Mesenchymal stem cell (in vitro differentiated cells and primary cell): Measurements from ENCODE around the gene NTRK3.

Source experiments
- DNase-seq: peaks from one replicate; pipeline ENCODE4 v3.0.0-alpha.2; 2013
- H2AFZ ChIP-seq: one replicate; pipeline ENCODE4 v1.6.1; 2013; ENCODE audit warnings: low read depth, mild to moderate bottlenecking, control low read depth, inconsistent platforms, low read length, moderate library complexity
- H2AK5ac ChIP-seq: 2 replicates; pipeline ENCODE4 v1.6.1; 2013; ENCODE audit warnings: low read length, moderate library complexity, mild to moderate bottlenecking, inconsistent platforms; ENCODE audit not compliant: severe bottlenecking
- H2BK120ac ChIP-seq: one replicate; pipeline ENCODE4 v1.6.1; 2013; ENCODE audit warnings: low read depth, mild to moderate bottlenecking, inconsistent platforms, low read length, moderate library complexity
- H2BK12ac ChIP-seq, 2 experiments: one replicate each; pipeline ENCODE4 v1.6.1; 2013; ENCODE audit warnings: inconsistent platforms in 2 of 2, low read length in 2 of 2, mild to moderate bottlenecking in 2 of 2, moderate library complexity in 2 of 2, control low read depth in 1 of 2
- H2BK15ac ChIP-seq: one replicate; pipeline ENCODE4 v1.6.1; 2013; ENCODE audit warnings: mild to moderate bottlenecking, low read depth, inconsistent platforms; ENCODE audit not compliant: poor library complexity, severe bottlenecking
- H2BK5ac ChIP-seq: 2 replicates; pipeline ENCODE4 v1.6.1; 2013; ENCODE audit warnings: low read depth, mild to moderate bottlenecking, low read length, control low read depth, inconsistent platforms; ENCODE audit not compliant: poor library complexity, severe bottlenecking
- H3K14ac ChIP-seq, 2 experiments: one replicate each; pipeline ENCODE4 v1.6.1; 2013; ENCODE audit warnings: inconsistent platforms in 2 of 2, low read length in 2 of 2, control low read depth in 1 of 2, mild to moderate bottlenecking in 1 of 2, moderate library complexity in 1 of 2
- H3K18ac ChIP-seq, 2 experiments: one replicate each; pipeline ENCODE4 v1.6.1; 2013; ENCODE audit warnings: inconsistent platforms in 2 of 2, low read length in 2 of 2, control low read depth in 1 of 2, low read depth in 1 of 2, mild to moderate bottlenecking in 1 of 2
- H3K23ac ChIP-seq, 2 experiments: one replicate each; pipeline ENCODE4 v1.6.1; 2013; ENCODE audit warnings: inconsistent platforms in 2 of 2, low read length in 2 of 2, mild to moderate bottlenecking in 2 of 2, moderate library complexity in 2 of 2, control low read depth in 1 of 2
- H3K27ac ChIP-seq: 2 replicates; pipeline ENCODE4 v1.5.1; 2013; ENCODE audit warnings: mild to moderate bottlenecking, moderate library complexity, low read length, control low read depth, inconsistent platforms; ENCODE audit not compliant: poor library complexity, severe bottlenecking
- H3K27me3 ChIP-seq, 2 experiments: 2 replicates each; pipeline versions ENCODE4 v1.6.1 to v1.7.0; 2013; ENCODE audit warnings: low read length in 2 of 2, mild to moderate bottlenecking in 2 of 2, moderate library complexity in 2 of 2, control low read depth in 1 of 2, inconsistent platforms in 1 of 2; ENCODE audit not compliant: control insufficient read depth in 1 of 2, insufficient read depth in 1 of 2
- H3K36me3 ChIP-seq, 2 experiments: 2 replicates each; pipeline versions ENCODE4 v1.6.1 to v1.7.0; 2013; ENCODE audit warnings: low read length in 2 of 2, control low read depth in 1 of 2, inconsistent platforms in 1 of 2, low read depth in 1 of 2, mild to moderate bottlenecking in 1 of 2; ENCODE audit not compliant: insufficient read depth in 2 of 2, control insufficient read depth in 1 of 2
- H3K4ac ChIP-seq, 2 experiments: one replicate each; pipeline ENCODE4 v1.6.1; 2013; ENCODE audit warnings: inconsistent platforms in 2 of 2, low read length in 2 of 2, mild to moderate bottlenecking in 2 of 2, moderate library complexity in 2 of 2, control low read depth in 1 of 2, low read depth in 1 of 2
- H3K4me1 ChIP-seq: 2 replicates; pipeline ENCODE4 v1.6.1; 2013; ENCODE audit warnings: low read depth, low read length, control low read depth; ENCODE audit not compliant: control insufficient read depth, insufficient read depth
- H3K4me2 ChIP-seq: 2 replicates; pipeline ENCODE4 v1.6.1; 2013; ENCODE audit warnings: low read length, mild to moderate bottlenecking, inconsistent platforms; ENCODE audit not compliant: poor library complexity, severe bottlenecking
- H3K4me3 ChIP-seq, 2 experiments: 2 replicates each; pipeline versions ENCODE4 v1.5.1 to v1.7.0; 2013; ENCODE audit warnings: low read length in 2 of 2, mild to moderate bottlenecking in 2 of 2, control low read depth in 1 of 2, low read depth in 1 of 2; ENCODE audit not compliant: insufficient read depth in 1 of 2
- H3K79me1 ChIP-seq: replicated peaks from 2 replicates; pipeline ENCODE4 v1.6.1; 2013; ENCODE audit warnings: mild to moderate bottlenecking, control low read depth, low read length, inconsistent platforms; ENCODE audit not compliant: poor library complexity, severe bottlenecking
- H3K9ac ChIP-seq: 2 replicates; pipeline ENCODE4 v1.7.0; 2013; ENCODE audit warnings: mild to moderate bottlenecking, low read length, moderate library complexity
- H3K9me3 ChIP-seq: 2 replicates; pipeline ENCODE4 v1.7.0; 2013; ENCODE audit warnings: mild to moderate bottlenecking, low read length; ENCODE audit not compliant: control insufficient read depth
- H4K8ac ChIP-seq: one replicate; pipeline ENCODE4 v1.6.1; 2013; ENCODE audit warnings: inconsistent platforms, mild to moderate bottlenecking, low read length, moderate library complexity
- H4K91ac ChIP-seq: one replicate; pipeline ENCODE4 v1.6.1; 2013; ENCODE audit warnings: mild to moderate bottlenecking, low read length, inconsistent platforms
- WGBS: methylation state at CpG from one replicate; pipeline ENCODE4 v1.1.7; 2013; ENCODE audit warnings: mixed read lengths; 5-methylcytosine and 5-hydroxymethylcytosine counted together

The NTRK3 gene

GRCh38 chr15:87949151-87949574, 307.4 kb downstream of the NTRK3 start:
- H2BK12ac ChIP-seq, result no peak overlapping the region
- H3K36me3 ChIP-seq, result no peaks in the 10 kb centered on the region
- no peak for DNase-seq
- no peak overlapping the region for H3K14ac ChIP-seq
- no peaks in the 10 kb centered on the region for H3K79me1 ChIP-seq
- H4K8ac ChIP-seq, result no peak overlapping the region
- no peak overlapping the region for H2BK120ac ChIP-seq
- no peak overlapping the region for H3K9ac ChIP-seq
- H2BK5ac ChIP-seq, result no peak overlapping the region
- no peaks in the 10 kb centered on the region for H3K9me3 ChIP-seq
- H3K4me3 ChIP-seq, result no peak overlapping the region
- H2BK15ac ChIP-seq, result no peak overlapping the region
- H3K4me2 ChIP-seq, result no peak overlapping the region
- peaks cover 0 to 17% of the 10 kb centered on the region in 2 experiments for H3K27me3 ChIP-seq
- 80% methylated on average over 6 of the region's 7 CpGs for WGBS
- H3K23ac ChIP-seq, result no peak overlapping the region
- no peak overlapping the region for H4K91ac ChIP-seq
- H3K4me1 ChIP-seq, result no peaks in the 10 kb centered on the region
- no peak overlapping the region for H2AK5ac ChIP-seq
- H3K4ac ChIP-seq, result no peak overlapping the region
- H3K18ac ChIP-seq, result no peak overlapping the region
- no peak overlapping the region for H3K27ac ChIP-seq
- no peak overlapping the region for H2AFZ ChIP-seq

- Histone ChIP-seq H4K91ac (no peak overlapping the region), H3K4me3 (no peak overlapping the region), H3K4me2 (no peak overlapping the region), H3K27ac (no peak overlapping the region), H3K4me1 (no peaks in the 10 kb centered on the region), H3K27me3 (peaks cover 0 to 30% of the 10 kb centered on the region in 2 experiments), H3K23ac (no peak overlapping the region), H3K14ac (no peak overlapping the region), H3K9me3 (no peaks in the 10 kb centered on the region), H3K9ac (no peak overlapping the region), H2BK15ac (no peak overlapping the region), H2BK5ac (no peak overlapping the region), H4K8ac (no peak overlapping the region), H2BK120ac (no peak overlapping the region), H2AFZ (no peak overlapping the region), H3K4ac (no peak overlapping the region), H3K79me1 (no peaks in the 10 kb centered on the region), H2BK12ac (no peak overlapping the region), H3K18ac (no peak overlapping the region), H3K36me3 (no peaks in the 10 kb centered on the region), H2AK5ac (no peak overlapping the region)
- WGBS, result 83% methylated on average over 1 of the region's 3 CpGs
- no peak for DNase-seq
These were observed 309.0 kb downstream of the NTRK3 start for GRCh38 chr15:87947560-87947959.

GRCh38 chr15:87945246-87945645, 311.3 kb downstream of the NTRK3 start:
- no peaks in the 10 kb centered on the region for H3K4me1 ChIP-seq
- no peaks in the 10 kb centered on the region for H3K9me3 ChIP-seq
- H3K4me2 ChIP-seq, result no peak overlapping the region
- no peak overlapping the region for H2BK12ac ChIP-seq
- no peaks in the 10 kb centered on the region for H3K36me3 ChIP-seq
- no peak overlapping the region for H3K27ac ChIP-seq
- no peak overlapping the region for H3K14ac ChIP-seq
- H3K79me1 ChIP-seq, result no peaks in the 10 kb centered on the region
- no peak overlapping the region for H2BK5ac ChIP-seq
- DNase-seq, result no peak
- no peak overlapping the region for H3K18ac ChIP-seq
- no peak overlapping the region for H3K4ac ChIP-seq
- no peak overlapping the region for H2AFZ ChIP-seq
- H4K91ac ChIP-seq, result no peak overlapping the region
- H2BK15ac ChIP-seq, result no peak overlapping the region
- no peak overlapping the region for H4K8ac ChIP-seq
- no peak overlapping the region for H3K4me3 ChIP-seq
- no peak overlapping the region for H3K9ac ChIP-seq
- peaks cover 0 to 47% of the 10 kb centered on the region in 2 experiments for H3K27me3 ChIP-seq
- no peak overlapping the region for H3K23ac ChIP-seq
- no peak overlapping the region for H2BK120ac ChIP-seq
- WGBS, result 88% methylated on average over 3 of the region's 3 CpGs
- H2AK5ac ChIP-seq, result no peak overlapping the region

GRCh38 chr15:87944691-87945090, 311.8 kb downstream of the NTRK3 start:
- no peak overlapping the region for H3K4me3 ChIP-seq
- H2BK15ac ChIP-seq, result no peak overlapping the region
- H3K27ac ChIP-seq, result no peak overlapping the region
- no peak overlapping the region for H2BK5ac ChIP-seq
- H3K9ac ChIP-seq, result no peak overlapping the region
- no peak overlapping the region for H2AFZ ChIP-seq
- no peak overlapping the region for H3K18ac ChIP-seq
- DNase-seq, result no peak
- H3K14ac ChIP-seq, result no peak overlapping the region
- no peak overlapping the region for H2BK12ac ChIP-seq
- H2AK5ac ChIP-seq, result no peak overlapping the region
- H3K27me3 ChIP-seq, result peaks cover 0 to 50% of the 10 kb centered on the region in 2 experiments
- H3K4ac ChIP-seq, result no peak overlapping the region
- H3K36me3 ChIP-seq, result no peaks in the 10 kb centered on the region
- 74% methylated on average over 7 of the region's 7 CpGs for WGBS
- H3K4me1 ChIP-seq, result no peaks in the 10 kb centered on the region
- no peak overlapping the region for H4K91ac ChIP-seq
- H3K23ac ChIP-seq, result no peak overlapping the region
- no peaks in the 10 kb centered on the region for H3K9me3 ChIP-seq
- H3K4me2 ChIP-seq, result no peak overlapping the region
- no peak overlapping the region for H4K8ac ChIP-seq
- no peak overlapping the region for H2BK120ac ChIP-seq
- H3K79me1 ChIP-seq, result no peaks in the 10 kb centered on the region
